SK-N-SH treated with all-trans-retinoic acid at 6 μM for 48 hours (cell line): ENCODE results near the gene SMIM15.

ENCODE experiments used
- ATAC-seq: fragments of 200-7000 bp; cut with Tn5 transposase; 3 replicates; pipeline ENCODE4 v1.9.1; 2020; ENCODE audit warnings: mild to moderate bottlenecking, moderate library complexity
- ARNTL ChIP-seq: fragments of 450-650 bp; formaldehyde crosslinking; IDR thresholded peaks from 2 replicates; pipeline ENCODE4 v1.5.0; 2020; ENCODE audit warnings: low read depth, mild to moderate bottlenecking, moderate library complexity, borderline replicate concordance
- BACH2 ChIP-seq: fragments of 250-450 bp; sonication (Bioruptor Pico); IDR thresholded peaks from 2 replicates; pipeline ENCODE4 v1.9.0; 2021; ENCODE audit warnings: mild to moderate bottlenecking, borderline replicate concordance
- CREB5 ChIP-seq: fragments of 250-450 bp; sonication (Bioruptor Pico); IDR thresholded peaks from 2 replicates; pipeline ENCODE4 v1.5.1; 2020; ENCODE audit warnings: low read depth, mild to moderate bottlenecking, moderate library complexity
- CSDC2 ChIP-seq: fragments of 250-450 bp; sonication (Bioruptor Pico); IDR thresholded peaks from 2 replicates; pipeline ENCODE4 v1.5.0; 2020; ENCODE audit warnings: mild to moderate bottlenecking, moderate library complexity
- CSRNP3 ChIP-seq: fragments of 250-450 bp; sonication (Bioruptor Pico); IDR thresholded peaks from 2 replicates; pipeline ENCODE4 v1.5.1; 2021; ENCODE audit warnings: mild to moderate bottlenecking, moderate library complexity
- ESRRG ChIP-seq: fragments of 250-450 bp; sonication (Bioruptor Pico); IDR thresholded peaks from 2 replicates; pipeline ENCODE4 v1.6.1; 2021; ENCODE audit warnings: mild to moderate bottlenecking
- GLIS3 ChIP-seq: fragments of 250-450 bp; sonication (Bioruptor Pico); IDR thresholded peaks from 2 replicates; pipeline ENCODE4 v1.5.0; 2020; ENCODE audit warnings: mild to moderate bottlenecking, moderate library complexity
- ISL1 ChIP-seq: fragments of 250-450 bp; sonication (Bioruptor Pico); IDR thresholded peaks from 2 replicates; pipeline ENCODE4 v2.1.2; 2022; ENCODE audit warnings: mild to moderate bottlenecking, moderate library complexity
- OSR1 ChIP-seq: fragments of 250-450 bp; sonication (Bioruptor Pico); IDR thresholded peaks from 2 replicates; pipeline ENCODE4 v1.8.0; 2022; ENCODE audit warnings: moderate library complexity, mild to moderate bottlenecking, inconsistent platforms
- PPARA ChIP-seq: fragments of 250-450 bp; sonication (Bioruptor Pico); IDR thresholded peaks from 2 replicates; pipeline ENCODE4 v1.5.0; 2020; ENCODE audit warnings: mild to moderate bottlenecking, borderline replicate concordance
- RARB ChIP-seq: fragments of 250-450 bp; sonication (Bioruptor Pico); IDR thresholded peaks from 2 replicates; pipeline ENCODE4 v1.8.0; 2021; ENCODE audit warnings: mild to moderate bottlenecking, moderate library complexity
- SNAI2 ChIP-seq: fragments of 250-450 bp; sonication (Bioruptor Pico); IDR thresholded peaks from 2 replicates; pipeline ENCODE4 v1.5.0; 2020; ENCODE audit warnings: mild to moderate bottlenecking, moderate library complexity
- TCF4 ChIP-seq: fragments of 250-450 bp; sonication (Bioruptor Pico); IDR thresholded peaks from 2 replicates; pipeline ENCODE4 v1.8.0; 2021; ENCODE audit warnings: mild to moderate bottlenecking, moderate library complexity, borderline replicate concordance
- TOX ChIP-seq: fragments of 250-450 bp; sonication (Bioruptor Pico); IDR thresholded peaks from 2 replicates; pipeline ENCODE4 v1.8.0; 2021; ENCODE audit warnings: mild to moderate bottlenecking, moderate library complexity, borderline replicate concordance
- ZC3H10 ChIP-seq: fragments of 250-450 bp; sonication (Bioruptor Pico); IDR thresholded peaks from 2 replicates; pipeline ENCODE4 v1.5.1; 2021; ENCODE audit warnings: mild to moderate bottlenecking, moderate library complexity
- ZFP3 ChIP-seq: fragments of 250-450 bp; sonication (Bioruptor Pico); IDR thresholded peaks from 2 replicates; pipeline ENCODE4 v1.5.0; 2020; ENCODE audit warnings: mild to moderate bottlenecking, moderate library complexity
- ZFP30 ChIP-seq: fragments of 450-650 bp; formaldehyde crosslinking; IDR thresholded peaks from 2 replicates; pipeline ENCODE4 v1.5.0; 2022; ENCODE audit warnings: mild to moderate bottlenecking, moderate library complexity
- ZNF565 ChIP-seq: fragments of 450-650 bp; formaldehyde crosslinking; conservative IDR thresholded peaks from 2 replicates; pipeline ENCODE4 v1.5.0; 2020; ENCODE audit warnings: low read depth, mild to moderate bottlenecking, moderate library complexity
- ZNF8 ChIP-seq: fragments of 450-650 bp; formaldehyde crosslinking; IDR thresholded peaks from 2 replicates; pipeline ENCODE4 v1.5.0; 2020; ENCODE audit warnings: mild to moderate bottlenecking, moderate library complexity
- TF ChIP-seq, protein P1 (sequence below): fragments of 250-450 bp; sonication (Bioruptor Pico); IDR thresholded peaks from 2 replicates; pipeline ENCODE4 v1.8.0; 2021; ENCODE audit warnings: low read depth, mild to moderate bottlenecking, moderate library complexity, borderline replicate concordance
- TF ChIP-seq, protein P2 (sequence below): fragments of 250-450 bp; sonication (Bioruptor Pico); IDR thresholded peaks from 2 replicates; pipeline ENCODE4 v1.8.0; 2020; ENCODE audit warnings: mild to moderate bottlenecking, moderate library complexity, borderline replicate concordance

SMIM15 gene

GRCh38 chr5:61167382-61167781 is 5.1 kb upstream of the SMIM15 start:
- ATAC-seq: peak; percentile 29; the same call in 1 of the 3 replicates
- TF ChIP-seq ZFP3 (CRISPR knock-in tag): no peak
- no peak for TF ChIP-seq CREB5 (CRISPR knock-in tag)

DNA sequence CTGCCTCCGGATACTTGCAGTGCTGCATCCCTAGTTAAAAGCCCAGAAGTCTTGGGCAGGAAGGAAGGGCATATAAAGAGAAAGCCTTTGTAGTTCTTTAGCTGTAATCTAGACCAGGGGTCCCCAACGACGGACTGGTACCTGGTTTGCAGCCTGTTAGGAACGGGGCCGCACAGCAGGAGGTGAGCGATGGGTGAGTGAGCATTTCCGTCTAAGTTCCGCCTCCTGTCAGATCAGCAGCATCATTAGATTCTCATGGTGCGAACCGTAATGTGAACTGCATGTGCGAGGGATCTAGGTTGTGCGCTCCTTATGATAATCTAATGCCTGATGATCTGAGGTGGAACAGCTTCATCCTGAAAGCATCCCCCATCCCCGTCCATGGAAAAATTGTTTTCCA is 1.6 kb upstream of the SMIM15 start:
- no peak for ATAC-seq
- TF ChIP-seq ARNTL (no peak), ISL1 (CRISPR knock-in tag) (no peak), TCF4 (CRISPR knock-in tag) (no peak), ZFP30 (CRISPR knock-in tag) (no peak), ESRRG (CRISPR knock-in tag) (no peak), ZFP3 (CRISPR knock-in tag) (no peak), SNAI2 (CRISPR knock-in tag) (no peak), ZNF565 (CRISPR knock-in tag) (no peak), CREB5 (CRISPR knock-in tag) (no peak), ZC3H10 (CRISPR knock-in tag) (no peak), ZNF8 (CRISPR knock-in tag) (no peak), TOX (CRISPR knock-in tag) (no peak), CSDC2 (CRISPR knock-in tag) (no peak), BACH2 (CRISPR knock-in tag) (no peak)
- TF ChIP-seq, protein P1, sequence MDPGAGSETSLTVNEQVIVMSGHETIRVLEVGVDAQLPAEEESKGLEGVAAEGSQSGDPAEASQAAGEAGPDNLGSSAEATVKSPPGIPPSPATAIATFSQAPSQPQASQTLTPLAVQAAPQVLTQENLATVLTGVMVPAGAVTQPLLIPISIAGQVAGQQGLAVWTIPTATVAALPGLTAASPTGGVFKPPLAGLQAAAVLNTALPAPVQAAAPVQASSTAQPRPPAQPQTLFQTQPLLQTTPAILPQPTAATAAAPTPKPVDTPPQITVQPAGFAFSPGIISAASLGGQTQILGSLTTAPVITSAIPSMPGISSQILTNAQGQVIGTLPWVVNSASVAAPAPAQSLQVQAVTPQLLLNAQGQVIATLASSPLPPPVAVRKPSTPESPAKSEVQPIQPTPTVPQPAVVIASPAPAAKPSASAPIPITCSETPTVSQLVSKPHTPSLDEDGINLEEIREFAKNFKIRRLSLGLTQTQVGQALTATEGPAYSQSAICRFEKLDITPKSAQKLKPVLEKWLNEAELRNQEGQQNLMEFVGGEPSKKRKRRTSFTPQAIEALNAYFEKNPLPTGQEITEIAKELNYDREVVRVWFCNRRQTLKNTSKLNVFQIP (CRISPR knock-in tag): no peak

DNA sequence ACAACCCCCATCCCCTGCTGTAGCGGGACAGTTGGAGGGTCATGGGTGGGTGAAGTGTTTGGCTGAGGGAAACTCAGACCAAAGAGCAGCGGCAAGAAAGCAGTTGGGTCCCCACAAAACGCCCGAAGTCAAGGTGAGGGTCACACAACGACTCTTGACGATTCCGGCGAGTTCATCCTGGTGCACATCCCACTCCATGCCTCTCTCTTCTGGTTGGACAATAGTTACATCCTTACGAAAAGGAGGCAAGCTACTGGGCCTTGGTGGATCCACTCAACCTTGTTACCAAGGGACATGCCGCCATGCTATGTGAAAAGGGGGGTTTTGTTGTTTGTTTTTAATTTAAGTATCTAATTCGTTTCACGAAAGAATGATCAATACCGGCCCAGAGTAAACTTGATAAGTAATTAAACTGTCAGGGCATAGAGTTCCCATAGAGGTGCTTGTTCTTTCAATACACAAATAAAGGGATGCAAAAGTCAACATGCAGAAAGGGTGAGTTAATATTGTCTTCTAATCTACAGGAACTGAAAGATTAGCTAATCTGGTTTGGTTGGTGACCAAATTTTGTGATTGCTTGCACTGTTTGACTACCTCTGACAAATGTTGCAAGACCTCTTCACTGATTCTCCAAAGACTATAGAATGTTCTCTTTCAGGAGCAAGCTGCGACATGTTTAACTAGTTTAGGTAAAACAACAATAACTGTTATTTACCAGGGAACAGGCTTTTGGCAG is 732 bp upstream of the SMIM15 start:
- peak; percentile 56 for ATAC-seq
- TF ChIP-seq CSRNP3 (CRISPR knock-in tag) (no peak), ZFP30 (CRISPR knock-in tag) (no peak), CSDC2 (CRISPR knock-in tag) (no peak), ZNF8 (CRISPR knock-in tag) (no peak), OSR1 (CRISPR knock-in tag) (no peak)
- TF ChIP-seq, protein P2, sequence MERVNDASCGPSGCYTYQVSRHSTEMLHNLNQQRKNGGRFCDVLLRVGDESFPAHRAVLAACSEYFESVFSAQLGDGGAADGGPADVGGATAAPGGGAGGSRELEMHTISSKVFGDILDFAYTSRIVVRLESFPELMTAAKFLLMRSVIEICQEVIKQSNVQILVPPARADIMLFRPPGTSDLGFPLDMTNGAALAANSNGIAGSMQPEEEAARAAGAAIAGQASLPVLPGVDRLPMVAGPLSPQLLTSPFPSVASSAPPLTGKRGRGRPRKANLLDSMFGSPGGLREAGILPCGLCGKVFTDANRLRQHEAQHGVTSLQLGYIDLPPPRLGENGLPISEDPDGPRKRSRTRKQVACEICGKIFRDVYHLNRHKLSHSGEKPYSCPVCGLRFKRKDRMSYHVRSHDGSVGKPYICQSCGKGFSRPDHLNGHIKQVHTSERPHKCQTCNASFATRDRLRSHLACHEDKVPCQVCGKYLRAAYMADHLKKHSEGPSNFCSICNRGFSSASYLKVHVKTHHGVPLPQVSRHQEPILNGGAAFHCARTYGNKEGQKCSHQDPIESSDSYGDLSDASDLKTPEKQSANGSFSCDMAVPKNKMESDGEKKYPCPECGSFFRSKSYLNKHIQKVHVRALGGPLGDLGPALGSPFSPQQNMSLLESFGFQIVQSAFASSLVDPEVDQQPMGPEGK (CRISPR knock-in tag): no peak
- TF ChIP-seq, all 23 proteins: peak for 0

DNA sequence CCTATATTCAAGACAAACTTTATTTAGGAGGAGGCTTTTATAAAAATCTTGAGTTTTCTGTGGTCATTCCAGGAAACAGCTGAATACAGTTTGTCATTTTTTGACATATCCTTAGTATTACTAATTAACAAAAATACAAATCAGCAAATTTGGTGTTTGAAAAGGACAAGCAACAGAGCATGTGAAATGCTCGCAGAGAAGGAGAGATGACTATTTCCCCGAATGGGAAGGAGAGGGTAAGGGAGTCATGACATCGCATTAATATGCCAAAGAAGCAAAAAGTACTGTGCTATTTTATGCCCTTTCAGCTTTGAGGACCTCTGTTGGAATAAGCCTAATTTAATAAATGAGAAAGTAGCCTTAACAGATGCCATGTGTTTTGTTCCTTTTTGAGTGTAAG is 1.8 kb downstream of the SMIM15 start:
- ATAC-seq: no peak
- TF ChIP-seq TOX (CRISPR knock-in tag) (no peak), RARB (CRISPR knock-in tag) (no peak), ISL1 (CRISPR knock-in tag) (no peak), OSR1 (CRISPR knock-in tag) (no peak), PPARA (CRISPR knock-in tag) (no peak), ZFP30 (CRISPR knock-in tag) (no peak), ZFP3 (CRISPR knock-in tag) (no peak), ZC3H10 (CRISPR knock-in tag) (no peak), ZNF8 (CRISPR knock-in tag) (no peak), CSDC2 (CRISPR knock-in tag) (no peak), ZNF565 (CRISPR knock-in tag) (no peak), CSRNP3 (CRISPR knock-in tag) (no peak), GLIS3 (CRISPR knock-in tag) (no peak), TCF4 (CRISPR knock-in tag) (no peak), SNAI2 (CRISPR knock-in tag) (no peak)
- TF ChIP-seq, protein P1 (CRISPR knock-in tag): no peak
- TF ChIP-seq, protein P2 (CRISPR knock-in tag): no peak
